ENCODE measurements around the gene UGT1A6.

DNA sequence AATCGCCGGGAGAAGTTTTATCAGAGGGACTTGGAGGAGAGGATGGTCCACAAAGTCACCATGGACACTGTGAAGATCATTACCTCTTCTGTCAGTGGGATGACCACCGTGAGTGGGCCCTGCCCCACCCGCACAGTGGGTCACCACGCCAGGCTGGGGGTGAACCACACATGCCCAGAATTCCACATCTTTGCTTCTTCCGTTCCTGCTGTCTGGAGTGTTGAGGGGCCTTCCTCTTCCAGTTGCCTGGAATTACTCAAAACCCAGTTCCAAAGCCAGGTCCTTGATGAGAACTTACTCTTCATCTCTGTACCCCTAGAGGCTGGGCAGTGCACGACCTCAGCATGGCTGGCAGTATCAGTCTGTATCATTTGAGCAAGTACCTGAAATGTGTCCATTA lies 107.5 kb downstream of the UGT1A6 start:
- TF ChIP-seq CTCF (IDR thresholded peaks at IDR 0.05 in 4 of 5, conservative IDR thresholded peaks at IDR 0.05 in 1 of 5) (no peak), POLR2A (IDR thresholded peaks at IDR 0.05) (no peak)
